Muscle of leg (tissue), 16 donors: Measurements from ENCODE around the gene ZBTB4. TPM values are rescaled to one million over a fixed set of nuclear protein-coding genes. Genes with fewer than 3 reads are reported as not detected.

Experiments used
- DNase-seq: peaks from one replicate; pipeline ENCODE4 v3.0.0; 2013
- H3K27ac ChIP-seq: one replicate; pipeline ENCODE4 v1.5.1; 2013; ENCODE audit warnings: mild to moderate bottlenecking, low read length, control low read depth
- H3K27me3 ChIP-seq: one replicate; pipeline ENCODE4 v1.6.1; 2013; ENCODE audit warnings: low read length; ENCODE audit not compliant: control insufficient read depth, insufficient read depth
- H3K36me3 ChIP-seq: one replicate; pipeline ENCODE4 v1.6.1; 2013; ENCODE audit warnings: low read length; ENCODE audit not compliant: control insufficient read depth, insufficient read depth
- H3K4me1 ChIP-seq: one replicate; pipeline ENCODE4 v1.6.1; 2013; ENCODE audit warnings: low read length; ENCODE audit not compliant: control insufficient read depth, insufficient read depth
- H3K4me3 ChIP-seq: one replicate; pipeline ENCODE4 v1.5.1; 2013; ENCODE audit warnings: low read length, control low read depth
- H3K9me3 ChIP-seq: replicated peaks from 2 replicates; pipeline ENCODE4 v1.6.1; 2013; ENCODE audit warnings: low read depth, low read length; ENCODE audit not compliant: control insufficient read depth
- WGBS: methylation state at CpG from one replicate; pipeline ENCODE4 v1.1.5; 2013; ENCODE audit warnings: missing lambda C conversion rate; ENCODE audit not compliant: insufficient coverage; 5-methylcytosine and 5-hydroxymethylcytosine counted together
- long read RNA-seq, 11 donors: transcript quantifications; one replicate each; lab custom pipeline, GENCODE V29; 2026
- polyA plus RNA-seq, 8 donors: library from polyadenylated mRNA; unstranded; fragments of 120-200 nt; gene quantifications; one replicate each; pipeline versions ENCODE4 v1.2.1 to v1.2.3, GENCODE V29; 2013; ENCODE audit warnings: inconsistent platforms in 1 of 8, low replicate concordance in 1 of 8; ENCODE audit not compliant: insufficient read length in 8 of 8, insufficient read depth in 1 of 8
- total RNA-seq: library from RNA; stranded (reverse); fragments of 120-200 nt; gene quantifications from one replicate; pipeline ENCODE4 v1.2.4, GENCODE V29; 2013

Gene ZBTB4
- total RNA-seq (14.1 TPM), polyA plus RNA-seq (10 to 100 TPM; 20.1 to 31.6 (median 24.5) TPM)
- long read RNA-seq, donor 1, full-length matches to known transcripts = 2 of 2 reads
- long read RNA-seq, donor 1, partial matches to known transcripts = 0 of 2 reads
- long read RNA-seq, donor 1, other reads (novel, unspliced or antisense) = 0 of 2 reads
- long read RNA-seq, donor 2 = 0 reads
- long read RNA-seq, donor 3, full-length matches to known transcripts = 2 of 2 reads
- long read RNA-seq, donor 3, partial matches to known transcripts = 0 of 2 reads
- long read RNA-seq, donor 3, other reads (novel, unspliced or antisense) = 0 of 2 reads
- long read RNA-seq, donor 4, full-length matches to known transcripts = 1 of 56 reads
- long read RNA-seq, donor 4, partial matches to known transcripts = 55 of 56 reads
- long read RNA-seq, donor 4, other reads (novel, unspliced or antisense) = 0 of 56 reads
- long read RNA-seq, donor 5, full-length matches to known transcripts = 6 of 244 reads
- long read RNA-seq, donor 5, partial matches to known transcripts = 220 of 244 reads
- long read RNA-seq, donor 5, other reads (novel, unspliced or antisense) = 18 of 244 reads
- long read RNA-seq, donor 6, full-length matches to known transcripts = 1 of 6 reads
- long read RNA-seq, donor 6, partial matches to known transcripts = 5 of 6 reads
- long read RNA-seq, donor 6, other reads (novel, unspliced or antisense) = 0 of 6 reads
- long read RNA-seq, donor 7, full-length matches to known transcripts = 2 of 26 reads
- long read RNA-seq, donor 7, partial matches to known transcripts = 24 of 26 reads
- long read RNA-seq, donor 7, other reads (novel, unspliced or antisense) = 0 of 26 reads
- long read RNA-seq, donor 8, partial matches to known transcripts = 14 of 14 reads
- long read RNA-seq, donor 8, other reads (novel, unspliced or antisense) = 0 of 14 reads
- long read RNA-seq, donor 9, full-length matches to known transcripts = 1 of 1 reads
- long read RNA-seq, donor 9, partial matches to known transcripts = 0 of 1 reads
- long read RNA-seq, donor 9, other reads (novel, unspliced or antisense) = 0 of 1 reads
- long read RNA-seq, donor 10, full-length matches to known transcripts = 1 of 6 reads
- long read RNA-seq, donor 10, partial matches to known transcripts = 5 of 6 reads
- long read RNA-seq, donor 10, other reads (novel, unspliced or antisense) = 0 of 6 reads
- long read RNA-seq, donor 11, full-length matches to known transcripts = 2 of 44 reads
- long read RNA-seq, donor 11, partial matches to known transcripts = 42 of 44 reads
- long read RNA-seq, donor 11, other reads (novel, unspliced or antisense) = 0 of 44 reads

GRCh38 chr17:7479213-7480088, at the start of gene ZBTB4:
ZBTB4 (minus strand) TSS chr17:7479631; CDS start chr17:7466801, 12,830 bp downstream.
- Histone ChIP-seq H3K9me3 (no peaks in the 10 kb centered on the region), H3K4me3 (peak within 1 kb of the TSS; percentile 79), H3K4me1 (peaks cover 77% of the 10 kb centered on the region), H3K27ac (peak within 1 kb of the TSS; percentile 96), H3K36me3 (no peaks in the 10 kb centered on the region), H3K27me3 (no peaks in the 10 kb centered on the region)
- peak; percentile 74 for DNase-seq
- WGBS = 0% methylated on average over 74 of the region's 92 CpGs

GRCh38 chr17:7528842-7529241, 49.4 kb upstream of the ZBTB4 start:
- peaks cover 15% of the 10 kb centered on the region for H3K9me3 ChIP-seq
- no peaks in the 10 kb centered on the region for H3K36me3 ChIP-seq
- no peak overlapping the region for H3K4me3 ChIP-seq
- no peak overlapping the region for H3K27ac ChIP-seq
- H3K27me3 ChIP-seq = no peaks in the 10 kb centered on the region
- no peak for DNase-seq
- H3K4me1 ChIP-seq = no peaks in the 10 kb centered on the region

- no peaks in the 10 kb centered on the region for H3K27me3 ChIP-seq
- H3K36me3 ChIP-seq = no peaks in the 10 kb centered on the region
- H3K4me3 ChIP-seq = no peak overlapping the region
- peaks cover 3% of the 10 kb centered on the region for H3K9me3 ChIP-seq
- DNase-seq = no peak
- 34% methylated on average over 5 of the region's 10 CpGs for WGBS
- no peak overlapping the region for H3K27ac ChIP-seq
- no peaks in the 10 kb centered on the region for H3K4me1 ChIP-seq
Observed at GRCh38 chr17:7523033-7523432, 43.6 kb upstream of the ZBTB4 start.

GRCh38 chr17:7515911-7516610, 36.6 kb upstream of the ZBTB4 start:
- 91% methylated on average over 9 of the region's 13 CpGs for WGBS
- no peak overlapping the region for H3K4me3 ChIP-seq

GRCh38 chr17:7513850-7514419, 34.5 kb upstream of the ZBTB4 start:
- Histone ChIP-seq H3K27me3 (no peaks in the 10 kb centered on the region), H3K36me3 (peaks cover 59% of the 10 kb centered on the region), H3K27ac (no peak overlapping the region), H3K9me3 (no peaks in the 10 kb centered on the region), H3K4me3 (no peak overlapping the region), H3K4me1 (peaks cover 4% of the 10 kb centered on the region)
- DNase-seq = no peak
- whole genome bisulfite sequencing = 67% methylated on average over 15 of the region's 17 CpGs

More at GRCh38 chr17:7515911-7516610, 36.6 kb upstream of the ZBTB4 start:
- Histone ChIP-seq H3K27me3 (no peaks in the 10 kb centered on the region), H3K4me1 (no peaks in the 10 kb centered on the region), H3K36me3 (peaks cover 40% of the 10 kb centered on the region), H3K9me3 (no peaks in the 10 kb centered on the region), H3K27ac (no peak overlapping the region)
- DNase-seq = no peak

- Histone ChIP-seq H3K9me3 (no peaks in the 10 kb centered on the region), H3K4me1 (peaks cover 4% of the 10 kb centered on the region), H3K4me3 (no peak overlapping the region), H3K27ac (no peak overlapping the region), H3K27me3 (no peaks in the 10 kb centered on the region), H3K36me3 (peaks cover 69% of the 10 kb centered on the region)
- DNase-seq = no peak
- WGBS = 88% methylated on average over 20 of the region's 20 CpGs
Observed at GRCh38 chr17:7512824-7513540, 33.6 kb upstream of the ZBTB4 start.

- DNase-seq = no peak
- Histone ChIP-seq H3K27ac (no peak overlapping the region), H3K4me1 (peaks cover 4% of the 10 kb centered on the region), H3K9me3 (no peaks in the 10 kb centered on the region), H3K36me3 (peaks cover 72% of the 10 kb centered on the region), H3K4me3 (no peak overlapping the region), H3K27me3 (no peaks in the 10 kb centered on the region)
- WGBS = 87% methylated on average over 15 of the region's 15 CpGs
Observed at GRCh38 chr17:7512105-7512504, 32.7 kb upstream of the ZBTB4 start.

- Histone ChIP-seq H3K4me1 (peaks cover 4% of the 10 kb centered on the region), H3K27me3 (no peaks in the 10 kb centered on the region), H3K9me3 (no peaks in the 10 kb centered on the region), H3K27ac (no peak overlapping the region), H3K36me3 (peaks cover 79% of the 10 kb centered on the region), H3K4me3 (no peak overlapping the region)
- 83% methylated on average over 9 of the region's 10 CpGs for WGBS
- DNase-seq = no peak
Observed at GRCh38 chr17:7511108-7511507, 31.7 kb upstream of the ZBTB4 start.
